ENCODE data around the gene TOP2A.
"Not testable (repeated sequence)": the region's sequence is repeated elsewhere in the genome, so short reads cannot be mapped to it uniquely, and the experiment has no call there.

TOP2A gene

GRCh38 chr17:40402668-40403067 lies 15.0 kb downstream of the TOP2A start:
- intact Hi-C loops (cut with DNase I), result no loop called here
- DNase-seq, result no peak

GRCh38 chr17:40399185-40399584 lies 18.5 kb downstream of the TOP2A start:
- intact Hi-C loops (cut with DNase I), result loop anchor here (1.0 kb wide), 1 partner anchor 134 kb away; no protein-coding TSS in a partner anchor
- DNase-seq, result peak in 1 of 10 donors; percentile 46

DNA sequence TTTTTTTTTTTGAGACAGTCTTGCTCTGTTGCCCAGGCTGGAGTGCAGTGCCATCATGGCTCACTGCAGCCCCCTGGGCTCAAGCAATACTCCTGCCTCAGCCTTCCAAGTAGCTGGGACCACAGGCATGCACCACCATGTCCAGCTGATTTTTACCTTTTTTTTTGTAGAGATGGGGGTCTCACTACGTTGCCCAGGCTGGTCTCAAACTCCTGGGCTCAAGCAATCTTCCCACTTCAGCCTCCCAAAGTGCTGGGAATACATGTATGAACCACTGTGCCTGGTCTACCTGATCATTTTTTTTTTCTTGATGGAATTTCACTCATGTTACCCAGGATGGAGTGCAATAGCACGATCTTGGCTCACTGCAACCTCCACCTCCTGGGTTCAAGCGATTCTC lies 31.1 kb downstream of the TOP2A start:
- intact Hi-C loops (cut with DNase I); DNase-seq: not testable (repeated sequence)

GRCh38 chr17:40382251-40382650 lies 35.4 kb downstream of the TOP2A start:
- intact Hi-C loops (cut with DNase I), result no loop called here
- DNase-seq, result no peak

- peak in 1 of 10 donors; percentile 36 for DNase-seq
- intact Hi-C loops (cut with DNase I), result no loop called here
Measured at GRCh38 chr17:40378966-40379365, 38.7 kb downstream of the TOP2A start.

DNA sequence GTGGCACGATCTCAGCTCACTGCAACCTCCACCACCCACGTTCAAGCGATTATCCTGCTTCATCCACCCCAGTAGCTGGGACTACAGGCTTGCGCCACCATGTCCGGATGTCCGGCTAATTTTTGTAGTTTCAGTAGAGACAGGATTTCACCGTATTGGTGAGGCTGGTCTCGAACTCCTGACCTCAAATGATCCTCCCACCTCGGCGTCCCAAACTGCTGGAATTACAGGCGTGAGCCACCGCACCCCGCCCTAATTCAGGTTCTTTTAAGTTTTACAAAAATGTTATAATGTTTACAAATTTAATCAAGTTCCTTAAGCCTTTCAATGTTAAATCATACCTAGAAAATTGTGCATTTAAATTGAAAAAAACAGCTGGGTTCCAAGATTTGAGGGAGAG lies 39.9 kb downstream of the TOP2A start:
- intact Hi-C loops (cut with DNase I), result no loop called here
- peak in 2 of 10 donors; percentile 45 to 59 for DNase-seq

GRCh38 chr17:40376541-40376940 lies 41.2 kb downstream of the TOP2A start:
- intact Hi-C loops (cut with DNase I); DNase-seq: not testable (repeated sequence)

GRCh38 chr17:40375786-40376185 lies 41.9 kb downstream of the TOP2A start:
- peak in 2 of 10 donors; percentile 45 to 64 for DNase-seq
- intact Hi-C loops (cut with DNase I), result not testable (repeated sequence)

GRCh38 chr17:40374821-40375498 lies 42.7 kb downstream of the TOP2A start:
- intact Hi-C loops (cut with DNase I), result no loop called here

GRCh38 chr17:40373999-40374398 lies 43.7 kb downstream of the TOP2A start:
- DNase-seq, result no peak
- intact Hi-C loops (cut with DNase I), result no loop called here

More at GRCh38 chr17:40374821-40375498, 42.7 kb downstream of the TOP2A start:
- DNase-seq, result peak in 2 of 10 donors; percentile 31 to 49

DNA sequence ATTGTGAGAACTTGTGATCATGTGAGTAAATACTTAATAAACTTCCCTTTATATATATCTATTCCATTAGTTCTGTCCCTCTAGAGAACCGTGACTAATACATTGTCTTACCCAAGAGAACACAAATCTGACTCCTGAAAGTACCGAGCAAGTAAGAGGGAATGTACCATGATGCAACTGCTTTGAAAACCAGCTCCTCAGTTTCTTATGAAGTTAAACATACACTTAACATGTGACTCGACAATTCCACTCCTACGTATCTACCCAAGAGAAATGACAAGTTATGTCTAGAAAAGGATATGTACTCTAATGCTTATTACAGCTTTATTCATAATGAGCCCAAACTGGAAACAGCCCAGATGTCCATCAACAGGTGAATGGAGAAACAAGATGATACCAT lies 44.4 kb downstream of the TOP2A start:
- intact Hi-C loops (cut with DNase I), result no loop called here
- no peak for DNase-seq

DNA sequence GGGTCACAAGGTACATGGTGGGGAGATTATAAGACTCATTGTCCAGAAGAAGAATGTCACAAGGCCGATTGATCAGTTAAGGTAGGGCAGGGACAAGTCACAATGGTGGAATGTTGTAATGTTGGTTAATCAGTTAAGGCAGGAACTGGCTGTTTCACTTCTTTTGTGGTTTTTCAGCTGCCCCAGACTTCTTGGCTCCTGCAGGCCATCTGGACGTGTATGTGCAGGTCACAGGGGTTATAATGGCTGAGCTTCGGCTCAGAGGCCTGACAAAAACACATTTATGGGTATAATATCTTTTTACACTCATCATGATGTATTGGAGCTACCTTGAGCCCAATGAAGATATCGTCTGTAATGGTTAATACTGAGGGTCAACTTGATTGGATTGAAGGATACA lies 45.1 kb downstream of the TOP2A start:
- DNase-seq; intact Hi-C loops (cut with DNase I): not testable (repeated sequence)

DNA sequence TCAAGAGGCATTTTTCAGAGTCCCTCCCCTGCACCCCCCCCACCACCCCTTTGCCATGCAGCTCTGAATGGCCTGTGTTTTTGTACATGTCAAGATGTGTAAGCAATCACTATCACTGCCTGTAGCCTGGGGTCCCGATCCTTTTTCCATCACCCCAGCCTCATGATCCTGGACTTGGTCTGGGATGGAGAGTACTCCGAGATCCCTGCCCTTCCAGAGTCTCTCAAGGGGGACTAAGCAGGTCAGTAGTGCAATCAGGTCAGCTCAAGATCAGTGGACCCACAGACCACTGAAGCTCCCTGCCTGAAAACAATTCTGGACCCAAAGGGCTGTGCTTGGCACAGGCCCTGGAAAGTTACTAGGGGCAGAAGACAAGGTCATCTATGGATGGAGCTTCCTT lies 45.7 kb downstream of the TOP2A start:
- intact Hi-C loops (cut with DNase I), result no loop called here
- peak in 1 of 10 donors; percentile 30 for DNase-seq

- DNase-seq, result peak in 2 of 10 donors; percentile 50 to 61
- intact Hi-C loops (cut with DNase I), result no loop called here
Measured at GRCh38 chr17:40371261-40371929, 46.3 kb downstream of the TOP2A start.

DNA sequence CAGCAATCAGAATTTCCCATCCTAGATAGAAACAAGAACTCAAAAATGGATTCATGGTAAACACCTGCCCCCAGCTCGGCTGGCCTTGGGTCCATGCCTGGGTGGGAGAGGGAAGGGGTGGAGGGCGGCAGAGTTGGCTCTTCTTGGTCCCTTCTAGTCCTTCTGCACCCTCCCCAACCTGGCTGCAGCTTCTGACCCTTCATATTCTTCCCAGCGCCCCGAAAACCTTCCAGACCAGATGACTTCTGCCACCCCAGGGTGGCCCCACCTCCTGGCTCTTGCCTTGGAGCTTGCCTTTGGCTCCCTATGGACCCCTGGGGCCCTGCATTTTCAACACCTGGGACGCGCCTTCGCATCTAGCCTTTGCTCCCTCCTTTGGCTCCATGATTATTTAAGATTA lies 47.8 kb downstream of the TOP2A start:
- DNase-seq, result peak in 2 of 10 donors; percentile 55 to 70
- intact Hi-C loops (cut with DNase I), result no loop called here

DNA sequence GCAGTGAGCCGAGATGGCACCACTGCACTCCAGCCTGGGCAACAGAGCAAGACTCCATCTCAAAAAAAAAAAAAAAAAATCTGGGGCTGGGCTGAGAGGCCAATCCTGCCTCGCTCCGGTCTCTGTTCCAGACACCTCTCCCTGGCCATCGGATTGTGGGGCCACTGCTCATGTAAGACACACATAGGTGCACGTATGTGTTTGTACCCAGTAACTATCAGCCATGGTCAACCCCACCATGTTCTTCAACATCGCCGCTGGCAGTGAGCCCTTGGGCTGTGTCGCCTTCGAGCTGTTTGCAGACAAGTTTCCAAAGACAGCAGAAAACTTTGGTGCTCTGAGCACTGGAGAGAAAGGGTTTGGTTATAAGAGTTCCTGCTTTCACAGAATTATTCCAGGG lies 50.0 kb downstream of the TOP2A start:
- DNase-seq, result peak in 3 of 10 donors; percentile 21 to 49 (median 49)
- intact Hi-C loops (cut with DNase I), result not testable (repeated sequence)

GRCh38 chr17:40366861-40367518 lies 50.7 kb downstream of the TOP2A start:
- intact Hi-C loops (cut with DNase I), result no loop called here
- DNase-seq, result peak in 3 of 10 donors; percentile 53 to 73 (median 67)

- DNase-seq, result peak in 3 of 10 donors; percentile 39 to 61 (median 52)
- intact Hi-C loops (cut with DNase I), result no loop called here
Measured at GRCh38 chr17:40366076-40366860, 51.4 kb downstream of the TOP2A start.

DNA sequence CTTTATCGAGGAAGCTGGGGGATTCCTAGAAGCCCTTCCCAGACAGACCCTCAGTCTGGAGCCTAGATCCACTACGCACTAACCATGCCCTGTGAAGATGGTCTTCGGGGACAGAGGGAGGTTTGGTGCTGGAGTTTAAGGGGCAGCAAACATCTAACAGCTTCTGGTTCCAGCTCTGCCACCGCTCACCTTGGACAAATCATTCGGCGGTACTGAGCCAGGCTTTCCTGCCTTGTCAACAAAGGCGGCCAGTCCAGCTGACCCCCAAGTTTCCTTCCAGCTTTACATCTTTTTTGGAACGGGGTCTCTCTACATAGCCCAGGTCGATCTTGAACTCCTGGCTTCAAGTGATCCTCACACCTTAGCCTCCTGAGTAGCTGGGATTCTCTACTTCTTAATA lies 52.8 kb downstream of the TOP2A start:
- intact Hi-C loops (cut with DNase I), result no loop called here
- peak in 3 of 10 donors; percentile 9 to 65 (median 35) for DNase-seq

DNA sequence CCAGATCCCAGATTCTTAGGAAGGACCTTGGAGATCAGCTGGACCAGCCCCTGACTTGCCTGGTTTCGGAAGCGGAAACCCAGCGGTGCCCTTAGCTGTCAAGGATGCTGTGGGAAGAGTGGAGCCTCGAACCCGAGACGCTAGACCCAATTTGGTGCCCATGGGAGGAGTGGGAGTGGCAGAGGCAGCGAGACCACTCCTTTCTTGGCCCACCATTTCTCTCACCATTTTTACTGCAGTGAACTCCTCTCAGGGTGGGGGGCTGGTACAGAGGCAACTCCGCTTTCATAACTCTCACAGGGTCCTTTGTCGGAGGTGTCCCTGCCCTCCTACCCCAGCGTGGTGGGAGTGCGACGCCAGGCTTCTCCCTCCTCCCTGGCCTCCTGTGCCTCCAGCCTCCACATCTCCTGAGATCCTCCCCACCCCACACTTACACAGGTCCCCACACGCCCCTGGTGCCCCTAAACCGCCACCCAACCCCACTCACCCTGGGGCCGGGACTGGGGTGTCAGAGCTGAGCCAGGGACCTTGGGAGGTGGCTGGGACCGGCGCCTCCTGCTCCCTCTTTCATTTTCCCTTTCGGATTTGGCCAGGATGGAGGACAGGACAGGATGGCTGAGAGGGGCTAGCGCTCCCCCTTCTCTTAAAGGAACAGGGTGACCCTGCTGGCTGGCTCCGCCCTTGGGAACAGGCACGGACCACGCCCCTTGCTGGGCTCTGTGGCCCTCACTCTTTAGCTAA lies 53.4 kb downstream of the TOP2A start, which contains the start of gene GJD3:
TSS of gene GJD3 (minus strand) at position 617 of the 741 bp plus-strand sequence. CDS start 922 bp downstream, outside the sequence.
- intact Hi-C loops (cut with DNase I), result no loop called here
- peak in 4 of 10 donors; percentile 16 to 75 (median 52) for DNase-seq
